Stomach (tissue), 4 donors: ENCODE measurements around the gene COG6.

Source experiments
- CTCF ChIP-seq, 7 experiments: fragments of 450-650 bp in 4 of 7; fragments of 200-600 bp in 3 of 7; sonication (generic) in 3 of 7; IDR thresholded peaks; one replicate each; pipeline ENCODE4 v1.5.1; 2016 to 2019; ENCODE audit warnings: antibody characterized with exemption in 7 of 7, control low read depth in 2 of 7, mild to moderate bottlenecking in 1 of 7
- POLR2A ChIP-seq, 4 donors: fragments of 450-650 bp; IDR thresholded peaks; one replicate each; pipeline ENCODE4 v1.6.1; 2016; ENCODE audit warnings: antibody characterized with exemption in 4 of 4, control low read depth in 2 of 4, mild to moderate bottlenecking in 1 of 4, moderate library complexity in 1 of 4

GRCh38 chr13:39672378-39673132, 17.1 kb downstream of the COG6 start:
- no peak for TF ChIP-seq CTCF (IDR thresholded peaks at IDR 0.05)
- TF ChIP-seq POLR2A (IDR thresholded peaks at IDR 0.05), result no peak
